ENCODE results near the gene VIPR2. TPM values are rescaled to one million over a fixed set of nuclear protein-coding genes. Genes with fewer than 3 reads are reported as not detected.
"Not testable (repeated sequence)": the region's sequence is repeated elsewhere in the genome, so short reads cannot be mapped to it uniquely, and the experiment has no call there.

VIPR2 gene
- total RNA-seq, 2 donors from 2014 or later, result 10.9 to 18.2 TPM

GRCh38 chr7:159137906-159138305 is 6.8 kb downstream of the VIPR2 start:
- DNase-seq, result no peak
- Histone ChIP-seq H3K9me3 (no peaks in the 10 kb centered on the region), H3K27ac (no peak overlapping the region), H3K4me3 (no peak overlapping the region), H3K27me3 (no peaks in the 10 kb centered on the region), H3K4me1 (no peaks in the 10 kb centered on the region), H3K36me3 (replicated peaks in 1 of 2; ENCODE audit: insufficient read depth in 1 of 2, low read depth in 2 of 2) (no peaks in the 10 kb centered on the region)
- 85 to 92% methylated on average over 11 of the region's 11 CpGs for WGBS, 2 donors
- intact Hi-C loops (cut with DNase I), result no loop called here
- TF ChIP-seq, protein P1, sequence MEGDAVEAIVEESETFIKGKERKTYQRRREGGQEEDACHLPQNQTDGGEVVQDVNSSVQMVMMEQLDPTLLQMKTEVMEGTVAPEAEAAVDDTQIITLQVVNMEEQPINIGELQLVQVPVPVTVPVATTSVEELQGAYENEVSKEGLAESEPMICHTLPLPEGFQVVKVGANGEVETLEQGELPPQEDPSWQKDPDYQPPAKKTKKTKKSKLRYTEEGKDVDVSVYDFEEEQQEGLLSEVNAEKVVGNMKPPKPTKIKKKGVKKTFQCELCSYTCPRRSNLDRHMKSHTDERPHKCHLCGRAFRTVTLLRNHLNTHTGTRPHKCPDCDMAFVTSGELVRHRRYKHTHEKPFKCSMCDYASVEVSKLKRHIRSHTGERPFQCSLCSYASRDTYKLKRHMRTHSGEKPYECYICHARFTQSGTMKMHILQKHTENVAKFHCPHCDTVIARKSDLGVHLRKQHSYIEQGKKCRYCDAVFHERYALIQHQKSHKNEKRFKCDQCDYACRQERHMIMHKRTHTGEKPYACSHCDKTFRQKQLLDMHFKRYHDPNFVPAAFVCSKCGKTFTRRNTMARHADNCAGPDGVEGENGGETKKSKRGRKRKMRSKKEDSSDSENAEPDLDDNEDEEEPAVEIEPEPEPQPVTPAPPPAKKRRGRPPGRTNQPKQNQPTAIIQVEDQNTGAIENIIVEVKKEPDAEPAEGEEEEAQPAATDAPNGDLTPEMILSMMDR (IDR thresholded peaks at IDR 0.05), result no peak
- no peak for TF ChIP-seq POLR2A (IDR thresholded peaks at IDR 0.05)
- ATAC-seq, result no peak

GRCh38 chr7:159136846-159137245 is 7.8 kb downstream of the VIPR2 start:
- H3K27ac ChIP-seq, result no peak overlapping the region
- no peak for TF ChIP-seq POLR2A (IDR thresholded peaks at IDR 0.05)
- TF ChIP-seq, protein P1 (IDR thresholded peaks at IDR 0.05), result no peak
- no peaks in the 10 kb centered on the region for H3K4me1 ChIP-seq
- 65 to 66% methylated on average over 6 of the region's 6 CpGs for WGBS, 2 donors
- ATAC-seq, result no peak
- H3K36me3 ChIP-seq (replicated peaks in 1 of 2; ENCODE audit: insufficient read depth in 1 of 2, low read depth in 2 of 2), result no peaks in the 10 kb centered on the region
- intact Hi-C loops (cut with DNase I), result no loop called here
- no peak for DNase-seq
- H3K4me3 ChIP-seq, result no peak overlapping the region
- no peaks in the 10 kb centered on the region for H3K27me3 ChIP-seq
- no peaks in the 10 kb centered on the region for H3K9me3 ChIP-seq

- DNase-seq (no peak), ATAC-seq (no peak)
- H3K9me3 ChIP-seq, result no peaks in the 10 kb centered on the region
- H3K4me1 ChIP-seq, result no peaks in the 10 kb centered on the region
- WGBS, 2 donors, result 74 to 94% methylated on average over 6 to 7 of the region's 7 CpGs
- H3K36me3 ChIP-seq (replicated peaks in 1 of 2; ENCODE audit: insufficient read depth in 1 of 2, low read depth in 2 of 2), result no peaks in the 10 kb centered on the region
- TF ChIP-seq POLR2A (IDR thresholded peaks at IDR 0.05), result no peak
- TF ChIP-seq, protein P1 (IDR thresholded peaks at IDR 0.05), result no peak
- intact Hi-C loops (cut with DNase I), result no loop called here
- no peaks in the 10 kb centered on the region for H3K27me3 ChIP-seq
- H3K27ac ChIP-seq, result no peak overlapping the region
- no peak overlapping the region for H3K4me3 ChIP-seq
Measured at GRCh38 chr7:159136442-159136841, 8.2 kb downstream of the VIPR2 start.

DNA sequence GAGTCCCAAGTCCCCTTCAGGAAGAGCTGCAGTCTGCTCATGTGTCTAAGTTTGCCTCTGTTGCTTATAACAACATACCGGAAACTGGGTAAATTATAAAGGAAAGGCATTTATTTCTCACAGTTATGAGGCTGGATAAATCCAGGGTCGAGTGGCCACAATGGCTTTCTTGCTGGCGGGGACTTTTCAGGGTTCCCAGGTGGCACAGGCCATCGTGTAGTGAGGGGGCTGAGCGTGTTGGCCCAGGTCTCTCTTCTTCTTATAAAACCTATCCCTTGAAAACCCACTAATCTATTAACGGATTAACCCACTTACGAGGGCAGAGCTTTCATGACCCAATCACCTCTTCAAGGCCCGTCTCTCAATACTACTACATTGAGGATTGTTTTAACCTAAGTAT is 8.7 kb downstream of the VIPR2 start:
- Histone ChIP-seq H3K36me3 (replicated peaks in 1 of 2; ENCODE audit: insufficient read depth in 1 of 2, low read depth in 2 of 2) (no peaks in the 10 kb centered on the region), H3K4me3 (no peak overlapping the region), H3K27me3 (no peaks in the 10 kb centered on the region), H3K9me3 (no peaks in the 10 kb centered on the region), H3K4me1 (no peaks in the 10 kb centered on the region), H3K27ac (no peak overlapping the region)
- intact Hi-C loops (cut with DNase I), result no loop called here
- DNase-seq, result no peak
- TF ChIP-seq, protein P1 (IDR thresholded peaks at IDR 0.05), result no peak
- TF ChIP-seq POLR2A (IDR thresholded peaks at IDR 0.05), result no peak
- 89 to 90% methylated on average over 8 of the region's 8 CpGs for WGBS, 2 donors
- ATAC-seq, result no peak

GRCh38 chr7:159132670-159133443 is 11.8 kb downstream of the VIPR2 start:
- intact Hi-C loops (cut with DNase I); H3K27ac ChIP-seq; H3K36me3 ChIP-seq (replicated peaks in 1 of 2; ENCODE audit: insufficient read depth in 1 of 2, low read depth in 2 of 2); H3K9me3 ChIP-seq; H3K27me3 ChIP-seq; H3K4me3 ChIP-seq; DNase-seq; H3K4me1 ChIP-seq; ATAC-seq: not testable (repeated sequence)
- 64 to 77% methylated on average over 5 to 13 of the region's 14 CpGs for WGBS, 2 donors
